Measurements from ENCODE around the gene PODXL2.
"Not testable (repeated sequence)": the region's sequence is repeated elsewhere in the genome, so short reads cannot be mapped to it uniquely, and the experiment has no call there.

PODXL2 gene

GRCh38 chr3:127604546-127605165 lies 24.3 kb upstream of the PODXL2 start:
- no peak for DNase-seq (ENCODE audit: low read depth, low spot score)
- no peak overlapping the region for H3K27ac ChIP-seq

GRCh38 chr3:127605547-127605946 lies 23.4 kb upstream of the PODXL2 start:
- H3K27ac ChIP-seq; DNase-seq (ENCODE audit: low read depth, low spot score): not testable (repeated sequence)

DNA sequence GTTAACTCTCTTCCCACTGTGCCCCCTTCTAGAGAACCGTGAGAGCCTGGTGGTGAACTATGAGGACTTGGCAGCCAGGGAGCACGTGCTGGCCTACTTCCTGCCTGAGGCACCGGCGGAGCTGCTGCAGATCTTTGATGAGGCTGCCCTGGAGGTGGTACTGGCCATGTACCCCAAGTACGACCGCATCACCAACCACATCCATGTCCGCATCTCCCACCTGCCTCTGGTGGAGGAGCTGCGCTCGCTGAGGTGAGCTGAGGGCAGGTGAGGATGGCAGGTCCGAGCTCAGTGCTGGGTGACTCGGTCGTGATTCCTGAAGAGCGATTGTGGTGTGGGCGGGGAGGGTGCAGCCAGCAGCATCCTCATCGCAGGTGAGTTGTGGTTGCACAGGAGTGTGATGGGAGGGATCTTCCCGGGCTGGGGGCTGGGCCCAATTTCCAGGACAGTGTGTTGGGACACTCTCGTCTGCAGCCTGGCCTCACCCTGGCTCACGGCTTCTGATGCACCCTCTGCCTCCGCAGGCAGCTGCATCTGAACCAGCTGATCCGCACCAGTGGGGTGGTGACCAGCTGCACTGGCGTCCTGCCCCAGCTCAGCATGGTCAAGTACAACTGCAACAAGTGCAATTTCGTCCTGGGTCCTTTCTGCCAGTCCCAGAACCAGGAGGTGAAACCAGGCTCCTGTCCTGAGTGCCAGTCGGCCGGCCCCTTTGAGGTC lies 22.7 kb upstream of the PODXL2 start:
- DNase-seq (ENCODE audit: low read depth, low spot score), result no peak
- no peak overlapping the region for H3K27ac ChIP-seq

DNA sequence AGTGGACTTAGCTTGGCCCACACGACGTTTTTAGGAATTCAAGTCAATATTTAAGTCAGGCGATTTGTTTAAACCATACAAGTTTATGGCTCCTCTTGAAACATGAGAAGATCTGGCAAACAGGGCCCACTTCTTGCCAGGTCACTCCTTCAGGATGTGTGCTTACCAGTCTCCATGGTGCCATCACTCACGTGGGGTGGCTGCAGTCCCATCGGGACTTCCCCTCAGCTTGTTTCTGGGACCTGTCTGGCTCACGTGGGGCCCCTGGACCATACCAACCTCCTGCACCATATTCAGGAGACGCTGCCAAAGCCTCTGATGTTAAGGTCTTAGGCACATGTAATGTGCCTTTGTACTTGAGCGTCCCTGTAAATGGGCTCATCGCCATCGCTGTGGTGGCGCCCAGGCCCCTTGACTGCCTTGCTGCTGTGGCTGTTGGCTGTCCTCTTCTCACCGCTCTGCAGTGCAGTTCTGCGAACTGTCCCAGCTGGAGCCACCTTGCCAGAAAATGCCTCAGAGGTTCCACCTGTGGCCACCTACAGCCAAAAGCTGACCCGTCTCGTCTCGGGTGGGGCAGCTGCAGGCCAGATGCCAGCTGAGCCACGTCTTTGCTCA lies 21.9 kb upstream of the PODXL2 start:
- DNase-seq (ENCODE audit: low read depth, low spot score), result no peak

DNA sequence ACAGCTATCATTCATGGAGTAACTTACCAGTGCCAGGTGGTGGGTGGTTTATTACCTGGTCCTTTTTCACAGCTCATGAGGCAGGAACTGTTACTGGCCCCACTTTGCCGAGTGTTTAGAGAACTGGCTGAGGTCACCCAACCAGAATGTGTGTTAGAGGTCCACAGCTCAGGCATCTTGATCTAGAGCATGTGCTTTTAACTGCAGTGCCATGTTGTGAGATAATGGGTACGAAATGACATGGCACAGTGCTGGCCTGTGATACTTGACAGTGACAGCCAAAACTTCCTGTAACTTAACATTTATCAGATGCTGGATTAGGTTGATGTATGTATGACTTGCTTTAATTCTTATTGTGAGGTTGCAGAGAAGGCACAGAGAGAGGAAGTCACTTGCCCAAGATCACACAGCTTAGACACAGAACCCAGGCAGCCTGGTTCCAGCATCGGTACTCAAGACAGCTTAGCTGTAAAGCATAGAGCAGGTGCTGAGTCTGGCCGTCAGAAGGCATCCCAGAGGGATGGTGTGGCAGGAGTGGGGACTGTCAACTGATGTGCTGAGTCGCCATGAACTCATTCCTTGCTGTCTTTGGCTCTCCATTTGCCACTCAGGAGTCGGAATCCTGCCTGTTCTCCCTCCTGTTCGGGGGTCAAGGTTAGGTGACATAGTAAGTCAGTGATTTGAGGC lies 21.2 kb upstream of the PODXL2 start:
- DNase-seq (ENCODE audit: low read depth, low spot score), result no peak
- H3K27ac ChIP-seq, result no peak overlapping the region

More for the DNA sequence above, 21.9 kb upstream of the PODXL2 start:
- no peak overlapping the region for H3K27ac ChIP-seq

DNA sequence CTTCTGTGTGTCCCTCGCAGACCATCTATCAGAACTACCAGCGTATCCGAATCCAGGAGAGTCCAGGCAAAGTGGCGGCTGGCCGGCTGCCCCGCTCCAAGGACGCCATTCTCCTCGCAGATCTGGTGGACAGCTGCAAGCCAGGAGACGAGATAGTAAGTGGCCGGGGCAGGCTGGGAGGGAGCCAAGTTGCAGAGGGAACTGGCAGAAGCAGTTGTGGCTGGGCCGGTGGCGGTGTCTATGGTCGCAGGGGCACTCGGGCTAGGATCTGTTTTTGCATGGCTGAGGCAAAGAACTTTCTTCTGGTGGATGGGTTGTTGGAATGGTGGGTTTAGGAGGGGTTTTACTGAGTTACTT lies 20.6 kb upstream of the PODXL2 start:
- no peak overlapping the region for H3K27ac ChIP-seq
- no peak for DNase-seq (ENCODE audit: low read depth, low spot score)

DNA sequence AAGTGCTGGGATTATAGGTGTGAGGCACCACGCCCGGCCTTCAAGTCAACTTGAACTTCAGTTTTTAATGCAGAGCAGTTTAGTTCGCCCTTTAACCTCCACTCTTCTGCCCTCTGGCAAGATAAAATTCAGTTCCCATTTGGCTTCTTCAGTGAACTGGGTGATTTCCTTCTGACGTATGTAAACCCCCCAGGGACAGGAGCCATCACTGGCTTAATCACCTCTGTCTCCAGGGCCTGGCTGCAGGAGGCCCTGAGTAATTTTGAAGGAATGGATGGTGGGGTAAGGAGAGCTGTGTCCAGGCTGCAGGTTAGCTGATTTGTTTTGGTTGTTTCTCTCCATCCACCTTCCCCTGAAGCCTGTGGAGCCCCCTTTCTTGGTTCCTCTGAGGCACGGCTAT lies 18.9 kb upstream of the PODXL2 start:
- no peak for DNase-seq (ENCODE audit: low read depth, low spot score)
- no peak overlapping the region for H3K27ac ChIP-seq

DNA sequence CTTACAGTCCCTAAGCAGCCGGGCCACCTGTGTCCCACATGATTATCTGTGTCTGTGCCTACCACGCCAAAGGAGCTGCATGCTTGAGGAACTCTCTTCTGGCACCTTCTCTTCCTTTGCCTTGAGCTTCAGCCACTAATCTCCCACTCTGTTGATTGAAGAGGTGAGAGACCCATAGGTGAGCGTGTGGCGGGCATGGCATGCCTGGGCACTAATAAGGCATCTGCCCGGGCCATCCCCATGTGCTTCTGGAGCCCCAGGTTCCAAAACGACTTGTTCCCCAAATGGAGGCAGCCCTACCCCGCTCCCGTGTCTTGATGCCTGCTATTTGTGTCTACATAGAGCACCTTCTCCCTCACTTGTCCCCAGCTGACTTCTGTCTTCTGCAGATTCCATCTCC lies 17.7 kb upstream of the PODXL2 start:
- no peak for DNase-seq (ENCODE audit: low read depth, low spot score)
- H3K27ac ChIP-seq, result no peak overlapping the region

GRCh38 chr3:127612966-127613365 lies 16.0 kb upstream of the PODXL2 start:
- H3K27ac ChIP-seq, result no peak overlapping the region
- no peak for DNase-seq (ENCODE audit: low read depth, low spot score)

GRCh38 chr3:127613406-127613805 lies 15.6 kb upstream of the PODXL2 start:
- H3K27ac ChIP-seq, result no peak overlapping the region
- no peak for DNase-seq (ENCODE audit: low read depth, low spot score)

GRCh38 chr3:127614928-127615589 lies 13.9 kb upstream of the PODXL2 start:
- no peak overlapping the region for H3K27ac ChIP-seq

DNA sequence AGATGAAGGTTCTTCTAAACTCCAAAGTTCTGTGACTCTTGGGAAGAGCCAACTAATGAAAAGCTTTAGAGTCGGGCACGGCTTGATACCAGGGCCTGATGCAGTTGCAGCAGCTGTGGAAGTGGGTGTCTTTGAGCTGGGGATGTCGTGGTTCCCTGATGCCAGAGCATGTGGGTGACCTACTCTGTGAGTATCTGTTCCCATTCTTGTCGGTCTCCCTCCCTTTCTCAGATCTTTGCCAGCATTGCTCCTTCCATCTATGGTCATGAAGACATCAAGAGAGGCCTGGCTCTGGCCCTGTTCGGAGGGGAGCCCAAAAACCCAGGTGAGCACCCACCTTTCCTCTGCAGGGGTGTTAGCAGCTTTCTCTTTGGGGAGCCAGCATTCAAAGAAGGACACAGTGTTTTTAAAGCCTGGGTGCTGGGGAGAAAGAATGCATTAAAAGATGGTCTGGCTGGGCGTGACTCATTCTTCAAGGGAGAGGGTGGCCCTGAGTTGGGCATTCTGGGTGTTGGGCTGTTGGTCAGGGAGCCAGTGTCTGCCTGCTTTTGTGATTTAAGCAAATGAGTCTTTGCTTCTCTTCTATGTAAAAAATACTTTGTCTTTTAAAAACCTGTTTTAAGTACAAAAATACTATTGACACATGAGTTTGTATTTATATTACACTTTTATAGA lies 13.2 kb upstream of the PODXL2 start:
- H3K27ac ChIP-seq, result no peak overlapping the region

More at GRCh38 chr3:127614928-127615589, 13.9 kb upstream of the PODXL2 start:
- DNase-seq (ENCODE audit: low read depth, low spot score), result no peak

DNA sequence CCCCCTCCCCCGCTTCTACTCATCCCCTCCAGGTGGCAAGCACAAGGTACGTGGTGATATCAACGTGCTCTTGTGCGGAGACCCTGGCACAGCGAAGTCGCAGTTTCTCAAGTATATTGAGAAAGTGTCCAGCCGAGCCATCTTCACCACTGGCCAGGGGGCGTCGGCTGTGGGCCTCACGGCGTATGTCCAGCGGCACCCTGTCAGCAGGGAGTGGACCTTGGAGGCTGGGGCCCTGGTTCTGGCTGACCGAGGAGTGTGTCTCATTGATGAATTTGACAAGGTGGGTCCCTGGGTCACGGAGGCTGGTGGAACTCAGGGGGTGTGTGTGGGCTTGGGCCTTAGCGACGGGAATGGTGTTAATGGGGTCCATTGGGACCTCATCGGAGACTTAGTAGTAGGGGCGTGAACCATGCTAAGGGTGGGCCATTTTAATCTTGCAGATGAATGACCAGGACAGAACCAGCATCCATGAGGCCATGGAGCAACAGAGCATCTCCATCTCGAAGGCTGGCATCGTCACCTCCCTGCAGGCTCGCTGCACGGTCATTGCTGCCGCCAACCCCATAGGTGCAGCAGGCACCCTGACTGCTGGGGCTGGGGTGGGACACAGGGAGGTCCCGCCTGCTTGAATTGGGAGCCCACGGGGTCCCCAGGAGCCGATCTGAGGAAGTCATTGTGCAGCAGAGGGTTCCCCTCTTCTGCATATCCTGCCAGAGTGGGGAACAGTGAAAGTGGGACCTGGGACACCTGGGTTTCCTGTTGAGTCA lies 12.0 kb upstream of the PODXL2 start:
- DNase-seq (ENCODE audit: low read depth, low spot score), result no peak
- no peak overlapping the region for H3K27ac ChIP-seq

More for the DNA sequence above, 13.2 kb upstream of the PODXL2 start:
- DNase-seq (ENCODE audit: low read depth, low spot score), result no peak

GRCh38 chr3:127618891-127619290 lies 10.1 kb upstream of the PODXL2 start:
- DNase-seq (ENCODE audit: low read depth, low spot score), result no peak

DNA sequence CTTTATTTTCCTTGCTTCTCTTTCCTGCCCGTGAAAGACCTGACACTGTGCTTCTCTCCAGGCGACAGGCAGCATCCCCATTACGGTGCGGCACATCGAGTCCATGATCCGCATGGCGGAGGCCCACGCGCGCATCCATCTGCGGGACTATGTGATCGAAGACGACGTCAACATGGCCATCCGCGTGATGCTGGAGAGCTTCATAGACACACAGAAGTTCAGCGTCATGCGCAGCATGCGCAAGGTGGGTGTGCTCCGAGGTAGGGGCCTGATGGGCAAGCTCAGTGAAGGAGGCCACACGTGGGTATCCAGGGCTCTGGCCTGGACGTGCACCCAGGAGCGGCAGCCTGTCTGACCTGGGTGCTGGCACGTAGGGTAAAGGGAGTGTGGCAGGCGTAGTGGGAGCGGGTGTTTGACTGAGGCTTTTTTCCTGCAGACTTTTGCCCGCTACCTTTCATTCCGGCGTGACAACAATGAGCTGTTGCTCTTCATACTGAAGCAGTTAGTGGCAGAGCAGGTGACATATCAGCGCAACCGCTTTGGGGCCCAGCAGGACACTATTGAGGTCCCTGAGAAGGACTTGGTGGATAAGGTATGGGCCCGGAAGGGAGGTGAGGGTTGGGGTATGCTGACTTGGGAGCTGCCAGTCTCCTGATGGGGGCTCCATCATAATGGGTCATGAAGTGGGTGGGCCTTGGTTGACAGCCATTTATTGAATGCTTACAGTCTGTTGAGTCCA lies 8.2 kb upstream of the PODXL2 start:
- no peak overlapping the region for H3K27ac ChIP-seq
- DNase-seq (ENCODE audit: low read depth, low spot score), result no peak

More at GRCh38 chr3:127618891-127619290, 10.1 kb upstream of the PODXL2 start:
- H3K27ac ChIP-seq, result no peak overlapping the region

GRCh38 chr3:127622031-127622430 lies 7.0 kb upstream of the PODXL2 start:
- no peak for DNase-seq (ENCODE audit: low read depth, low spot score)
- no peak overlapping the region for H3K27ac ChIP-seq

DNA sequence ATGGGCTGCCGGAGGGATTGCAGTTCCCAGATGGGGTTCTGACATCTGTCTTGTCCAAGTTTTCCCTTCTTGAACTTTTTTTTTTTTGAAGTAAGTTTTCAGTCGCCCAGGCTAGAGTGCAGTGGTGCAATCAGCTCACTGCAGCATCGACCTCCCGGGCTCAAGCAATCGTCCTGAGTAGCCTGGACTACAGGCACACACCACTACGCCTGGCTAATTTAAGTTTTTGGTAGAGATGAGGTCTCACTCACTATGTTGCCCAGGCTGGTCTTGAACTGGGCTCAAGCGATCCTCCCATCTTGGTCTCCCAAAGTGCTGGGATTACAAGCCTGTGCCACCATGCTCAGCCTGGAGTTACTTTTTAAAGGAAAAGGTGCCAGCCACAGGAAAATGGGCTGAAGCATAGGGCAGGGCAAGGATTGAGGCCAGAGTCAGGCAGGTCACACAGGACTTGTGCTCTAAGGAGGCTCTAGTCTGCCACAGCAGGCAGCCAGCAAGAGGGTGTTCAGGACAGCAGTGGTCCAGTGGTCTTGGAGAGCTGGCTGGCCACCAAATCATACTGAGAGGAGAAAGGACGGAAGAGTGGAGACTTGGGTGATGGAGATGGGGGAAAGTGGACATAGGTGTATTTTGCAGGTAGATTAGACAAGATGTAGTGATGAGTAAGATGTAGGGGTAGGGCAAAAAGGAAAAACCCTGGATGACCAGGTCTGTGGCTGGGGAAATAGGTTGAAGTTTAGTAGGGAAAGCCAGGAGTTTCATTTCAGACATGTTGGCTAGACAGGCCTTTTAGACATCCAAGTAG lies 6.0 kb upstream of the PODXL2 start:
- DNase-seq (ENCODE audit: low read depth, low spot score), result no peak
- H3K27ac ChIP-seq, result no peak overlapping the region

GRCh38 chr3:127624063-127624462 lies 4.9 kb upstream of the PODXL2 start:
- DNase-seq (ENCODE audit: low read depth, low spot score), result no peak
- H3K27ac ChIP-seq, result no peak overlapping the region
